ENCODE data around the gene FRMD4A.

DNA sequence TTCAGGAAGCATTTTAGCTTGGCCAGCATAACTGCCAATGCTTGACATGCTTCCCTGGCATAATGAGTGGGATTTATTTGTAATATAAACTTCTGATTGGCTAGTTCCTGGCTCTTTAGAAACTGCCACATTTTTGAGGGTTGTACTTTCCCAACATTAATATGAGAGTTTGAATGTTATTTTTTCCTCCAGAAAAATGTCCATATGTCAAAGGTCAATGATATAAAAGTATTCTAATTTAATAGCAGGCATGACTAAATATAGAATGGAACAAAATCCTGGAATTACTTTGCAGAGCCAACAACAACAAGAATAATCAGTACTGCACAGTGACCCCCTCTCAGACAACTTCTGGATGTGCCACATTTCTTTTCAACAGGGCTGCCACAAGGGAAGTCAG lies 391.3 kb downstream of the FRMD4A start:
- TF ChIP-seq, protein P1, sequence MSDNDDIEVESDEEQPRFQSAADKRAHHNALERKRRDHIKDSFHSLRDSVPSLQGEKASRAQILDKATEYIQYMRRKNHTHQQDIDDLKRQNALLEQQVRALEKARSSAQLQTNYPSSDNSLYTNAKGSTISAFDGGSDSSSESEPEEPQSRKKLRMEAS (IDR thresholded peaks at IDR 0.05), result no peak
- TF ChIP-seq NFIC (IDR thresholded peaks at IDR 0.05), result no peak
- TF ChIP-seq EP300 (IDR thresholded peaks at IDR 0.05; ENCODE audit: borderline replicate concordance), result no peak
- no peak for TF ChIP-seq YY1 (IDR thresholded peaks at IDR 0.05; ENCODE audit: low read depth)
- no peak for TF ChIP-seq CREB1 (IDR thresholded peaks at IDR 0.05; ENCODE audit: low read depth)
- no peak for TF ChIP-seq CEBPB (IDR thresholded peaks at IDR 0.05)
- TF ChIP-seq EGR1 (IDR thresholded peaks at IDR 0.05), result no peak
- no peak for TF ChIP-seq TAF1 (IDR thresholded peaks at IDR 0.05; ENCODE audit: low read depth)
- no peak for TF ChIP-seq RAD21 (IDR thresholded peaks at IDR 0.05; ENCODE audit: low read depth)
- TF ChIP-seq, protein P2, sequence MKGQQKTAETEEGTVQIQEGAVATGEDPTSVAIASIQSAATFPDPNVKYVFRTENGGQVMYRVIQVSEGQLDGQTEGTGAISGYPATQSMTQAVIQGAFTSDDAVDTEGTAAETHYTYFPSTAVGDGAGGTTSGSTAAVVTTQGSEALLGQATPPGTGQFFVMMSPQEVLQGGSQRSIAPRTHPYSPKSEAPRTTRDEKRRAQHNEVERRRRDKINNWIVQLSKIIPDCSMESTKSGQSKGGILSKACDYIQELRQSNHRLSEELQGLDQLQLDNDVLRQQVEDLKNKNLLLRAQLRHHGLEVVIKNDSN (IDR thresholded peaks at IDR 0.05), result no peak
- TF ChIP-seq TEAD4 (IDR thresholded peaks at IDR 0.05), result no peak
- TF ChIP-seq FOXM1 (IDR thresholded peaks at IDR 0.05; ENCODE audit: borderline replicate concordance, low read depth), result no peak

Data from Ishikawa (cell line).